ENCODE measurements around the gene CDON.
"Not testable (repeated sequence)": the region's sequence is repeated elsewhere in the genome, so short reads cannot be mapped to it uniquely, and the experiment has no call there.

CDON gene

GRCh38 chr11:126032375-126032774, 30.3 kb downstream of the CDON start:
- no peak overlapping the region for H2AFZ ChIP-seq (ENCODE audit: low read length)
- H2BK120ac ChIP-seq (ENCODE audit: low read depth, low read length) = no peak overlapping the region
- H3K23ac ChIP-seq (ENCODE audit: low read depth, low read length, poor library complexity) = no peak overlapping the region
- H4K91ac ChIP-seq (ENCODE audit: low read depth, low read length, poor library complexity) = no peak overlapping the region
- H3K4me3 ChIP-seq (ENCODE audit: low read length in 2 of 2) = no peak overlapping the region
- H3K4me1 ChIP-seq (ENCODE audit: control insufficient read depth in 2 of 2, insufficient read depth in 1 of 2, low read depth in 1 of 2, low read length in 2 of 2) = peaks cover 24 to 27% of the 10 kb centered on the region in 2 donors
- no peak overlapping the region for H3K9ac ChIP-seq (ENCODE audit: low read depth, low read length, poor library complexity)
- no peaks in the 10 kb centered on the region for H3K9me3 ChIP-seq (replicated peaks in 1 of 2; ENCODE audit: control insufficient read depth in 2 of 2, insufficient read depth in 1 of 2, low read depth in 1 of 2, low read length in 2 of 2)
- no peaks in the 10 kb centered on the region for H3K27me3 ChIP-seq (ENCODE audit: control insufficient read depth in 3 of 3, insufficient read depth in 3 of 3, low read depth in 1 of 3, low read length in 3 of 3)
- H3K4ac ChIP-seq (ENCODE audit: low read length) = no peak overlapping the region
- H3K4me2 ChIP-seq (ENCODE audit: insufficient read depth, low read length, poor library complexity, severe bottlenecking) = no peak overlapping the region
- DNase-seq (ENCODE audit: low spot score) = no peak
- H2AK5ac ChIP-seq (ENCODE audit: low read depth, low read length) = no peak overlapping the region
- no peak overlapping the region for H2BK15ac ChIP-seq (ENCODE audit: low read length)
- H3K27ac ChIP-seq (replicated peaks; ENCODE audit: low read length) = no peak overlapping the region
- H3K18ac ChIP-seq (ENCODE audit: low read length) = no peak overlapping the region
- no peaks in the 10 kb centered on the region for H3K36me3 ChIP-seq (replicated peaks in 1 of 2; ENCODE audit: control insufficient read depth in 2 of 2, insufficient read depth in 2 of 2, low read length in 2 of 2)
- H3K79me1 ChIP-seq (ENCODE audit: low read depth, low read length) = no peaks in the 10 kb centered on the region
- no peak overlapping the region for H4K8ac ChIP-seq (ENCODE audit: low read depth, low read length)
- H3K14ac ChIP-seq (ENCODE audit: low read length) = no peak overlapping the region
- no peak overlapping the region for H2BK5ac ChIP-seq (ENCODE audit: low read length)
- WGBS, 2 donors (ENCODE audit: extremely low coverage in 2 of 2, insufficient read length in 2 of 2, insufficient replicate concordance in 1 of 2) = no CpG with 5 or more reads among the region's 7 CpGs
- no peak overlapping the region for H2BK12ac ChIP-seq (ENCODE audit: low read length)

GRCh38 chr11:126029805-126030204, 32.9 kb downstream of the CDON start:
- DNase-seq (ENCODE audit: low spot score) = no peak
- no peak overlapping the region for H2BK15ac ChIP-seq (ENCODE audit: low read length)
- H2AFZ ChIP-seq (ENCODE audit: low read length) = no peak overlapping the region
- no peak overlapping the region for H3K14ac ChIP-seq (ENCODE audit: low read length)
- no peak overlapping the region for H3K4me3 ChIP-seq (ENCODE audit: low read length in 2 of 2)
- no peak overlapping the region for H3K27ac ChIP-seq (replicated peaks; ENCODE audit: low read length)
- H3K9ac ChIP-seq (ENCODE audit: low read depth, low read length, poor library complexity) = no peak overlapping the region
- H4K91ac ChIP-seq (ENCODE audit: low read depth, low read length, poor library complexity) = no peak overlapping the region
- H4K8ac ChIP-seq (ENCODE audit: low read depth, low read length) = no peak overlapping the region
- no peak overlapping the region for H3K4ac ChIP-seq (ENCODE audit: low read length)
- no peak overlapping the region for H3K4me2 ChIP-seq (ENCODE audit: insufficient read depth, low read length, poor library complexity, severe bottlenecking)
- H2BK5ac ChIP-seq (ENCODE audit: low read length) = no peak overlapping the region
- H2BK120ac ChIP-seq (ENCODE audit: low read depth, low read length) = no peak overlapping the region
- no peaks in the 10 kb centered on the region for H3K27me3 ChIP-seq (ENCODE audit: control insufficient read depth in 3 of 3, insufficient read depth in 3 of 3, low read depth in 1 of 3, low read length in 3 of 3)
- no peak overlapping the region for H3K23ac ChIP-seq (ENCODE audit: low read depth, low read length, poor library complexity)
- H3K18ac ChIP-seq (ENCODE audit: low read length) = no peak overlapping the region
- H3K9me3 ChIP-seq (replicated peaks in 1 of 2; ENCODE audit: control insufficient read depth in 2 of 2, insufficient read depth in 1 of 2, low read depth in 1 of 2, low read length in 2 of 2) = no peaks in the 10 kb centered on the region
- H3K4me1 ChIP-seq (ENCODE audit: control insufficient read depth in 2 of 2, insufficient read depth in 1 of 2, low read depth in 1 of 2, low read length in 2 of 2) = peaks cover 15 to 19% of the 10 kb centered on the region in 2 donors
- H3K36me3 ChIP-seq (replicated peaks in 1 of 2; ENCODE audit: control insufficient read depth in 2 of 2, insufficient read depth in 2 of 2, low read length in 2 of 2) = no peaks in the 10 kb centered on the region
- WGBS, 2 donors (ENCODE audit: extremely low coverage in 2 of 2, insufficient read length in 2 of 2, insufficient replicate concordance in 1 of 2) = no CpG with 5 or more reads among the region's 2 CpGs
- no peaks in the 10 kb centered on the region for H3K79me1 ChIP-seq (ENCODE audit: low read depth, low read length)
- no peak overlapping the region for H2BK12ac ChIP-seq (ENCODE audit: low read length)
- H2AK5ac ChIP-seq (ENCODE audit: low read depth, low read length) = no peak overlapping the region

- Histone ChIP-seq H4K91ac (ENCODE audit: low read depth, low read length, poor library complexity) (no peak overlapping the region), H3K79me1 (ENCODE audit: low read depth, low read length) (no peaks in the 10 kb centered on the region), H3K4me2 (ENCODE audit: insufficient read depth, low read length, poor library complexity, severe bottlenecking) (no peak overlapping the region), H3K36me3 (replicated peaks in 1 of 2; ENCODE audit: control insufficient read depth in 2 of 2, insufficient read depth in 2 of 2, low read length in 2 of 2) (no peaks in the 10 kb centered on the region), H2AFZ (ENCODE audit: low read length) (no peak overlapping the region), H2BK12ac (ENCODE audit: low read length) (no peak overlapping the region), H4K8ac (ENCODE audit: low read depth, low read length) (no peak overlapping the region), H2BK15ac (ENCODE audit: low read length) (no peak overlapping the region), H3K9ac (ENCODE audit: low read depth, low read length, poor library complexity) (no peak overlapping the region), H3K27ac (replicated peaks; ENCODE audit: low read length) (no peak overlapping the region), H3K27me3 (ENCODE audit: control insufficient read depth in 3 of 3, insufficient read depth in 3 of 3, low read depth in 1 of 3, low read length in 3 of 3) (no peaks in the 10 kb centered on the region), H3K4ac (ENCODE audit: low read length) (no peak overlapping the region), H3K9me3 (replicated peaks in 1 of 2; ENCODE audit: control insufficient read depth in 2 of 2, insufficient read depth in 1 of 2, low read depth in 1 of 2, low read length in 2 of 2) (no peaks in the 10 kb centered on the region), H2BK5ac (ENCODE audit: low read length) (no peak overlapping the region), H2BK120ac (ENCODE audit: low read depth, low read length) (no peak overlapping the region), H3K23ac (ENCODE audit: low read depth, low read length, poor library complexity) (no peak overlapping the region), H3K18ac (ENCODE audit: low read length) (no peak overlapping the region), H3K4me1 (ENCODE audit: control insufficient read depth in 2 of 2, insufficient read depth in 1 of 2, low read depth in 1 of 2, low read length in 2 of 2) (peaks cover 10 to 17% of the 10 kb centered on the region in 2 donors), H3K4me3 (ENCODE audit: low read length in 2 of 2) (no peak overlapping the region), H3K14ac (ENCODE audit: low read length) (no peak overlapping the region), H2AK5ac (ENCODE audit: low read depth, low read length) (no peak overlapping the region)
- DNase-seq (ENCODE audit: low spot score) = no peak
- no CpG with 5 or more reads among the region's 4 CpGs for WGBS, 2 donors (ENCODE audit: extremely low coverage in 2 of 2, insufficient read length in 2 of 2, insufficient replicate concordance in 1 of 2)
These were observed 33.4 kb downstream of the CDON start for GRCh38 chr11:126029237-126029636.

DNA sequence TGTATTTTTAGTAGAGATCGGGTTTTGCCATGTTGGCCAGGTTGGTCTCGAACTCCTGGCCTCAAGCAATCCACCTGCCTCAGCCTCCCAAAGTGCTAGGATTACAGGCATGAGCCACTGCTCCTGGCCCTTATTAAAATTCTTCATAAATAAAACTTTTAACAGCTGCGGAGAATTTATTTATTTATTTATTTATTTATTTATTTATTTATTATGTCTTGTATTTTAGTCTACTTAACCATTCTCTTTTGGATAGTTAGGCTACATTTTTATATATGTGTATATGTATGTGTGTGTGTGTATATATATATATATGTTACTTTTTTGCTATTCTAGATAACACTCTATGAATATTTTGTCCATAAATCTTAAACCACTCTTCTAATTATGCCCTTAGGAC, 34.1 kb downstream of the CDON start:
- H3K4me3 ChIP-seq (ENCODE audit: low read length in 2 of 2); H4K91ac ChIP-seq (ENCODE audit: low read depth, low read length, poor library complexity); H3K9me3 ChIP-seq (replicated peaks in 1 of 2; ENCODE audit: control insufficient read depth in 2 of 2, insufficient read depth in 1 of 2, low read depth in 1 of 2, low read length in 2 of 2); H3K18ac ChIP-seq (ENCODE audit: low read length); H3K27me3 ChIP-seq (ENCODE audit: control insufficient read depth in 3 of 3, insufficient read depth in 3 of 3, low read depth in 1 of 3, low read length in 3 of 3); H2BK120ac ChIP-seq (ENCODE audit: low read depth, low read length); H3K9ac ChIP-seq (ENCODE audit: low read depth, low read length, poor library complexity); H3K4me2 ChIP-seq (ENCODE audit: insufficient read depth, low read length, poor library complexity, severe bottlenecking); H3K36me3 ChIP-seq (replicated peaks in 1 of 2; ENCODE audit: control insufficient read depth in 2 of 2, insufficient read depth in 2 of 2, low read length in 2 of 2); H2BK5ac ChIP-seq (ENCODE audit: low read length); H2AK5ac ChIP-seq (ENCODE audit: low read depth, low read length); H3K79me1 ChIP-seq (ENCODE audit: low read depth, low read length); DNase-seq (ENCODE audit: low spot score); H2AFZ ChIP-seq (ENCODE audit: low read length); H2BK15ac ChIP-seq (ENCODE audit: low read length); H3K4ac ChIP-seq (ENCODE audit: low read length); H4K8ac ChIP-seq (ENCODE audit: low read depth, low read length); H3K23ac ChIP-seq (ENCODE audit: low read depth, low read length, poor library complexity); H2BK12ac ChIP-seq (ENCODE audit: low read length); H3K27ac ChIP-seq (replicated peaks; ENCODE audit: low read length); H3K14ac ChIP-seq (ENCODE audit: low read length): not testable (repeated sequence)
- no CpG with 5 or more reads among the region's 3 CpGs for WGBS, 2 donors (ENCODE audit: extremely low coverage in 2 of 2, insufficient read length in 2 of 2, insufficient replicate concordance in 1 of 2)
- peaks cover 4 to 11% of the 10 kb centered on the region in 2 donors for H3K4me1 ChIP-seq (ENCODE audit: control insufficient read depth in 2 of 2, insufficient read depth in 1 of 2, low read depth in 1 of 2, low read length in 2 of 2)

Measured in neuronal stem cell (in vitro differentiated cells).